Transverse colon (tissue), 4 donors: ENCODE data around the gene FNTB. TPM values are rescaled to one million over a fixed set of nuclear protein-coding genes. Genes with fewer than 3 reads are reported as not detected.
A peak's percentile ranks its signal among the peaks of the same experiment; 100 is the strongest.

Experiments used
- DNase-seq: peaks from one replicate; pipeline ENCODE4 v3.0.0-alpha.2; 2019
- H3K27ac ChIP-seq, 4 donors: fragments of 200-600 bp; sonication (generic); 2 replicates each; pipeline ENCODE4 v1.5.1; 2016 to 2018; ENCODE audit warnings: inconsistent platforms in 4 of 4
- H3K27me3 ChIP-seq: fragments of 200-600 bp; sonication (generic); 2 replicates; pipeline ENCODE4 v1.5.1; 2017; ENCODE audit warnings: inconsistent platforms
- H3K36me3 ChIP-seq, 4 donors: fragments of 200-600 bp; sonication (generic); 2 replicates each; pipeline ENCODE4 v1.5.1; 2017 to 2019; ENCODE audit warnings: inconsistent platforms in 4 of 4
- H3K4me1 ChIP-seq, 4 donors: fragments of 200-600 bp; sonication (generic); 2 replicates each; pipeline ENCODE4 v1.5.1; 2017 to 2020; ENCODE audit warnings: inconsistent platforms in 4 of 4
- H3K4me3 ChIP-seq, 4 donors: fragments of 200-600 bp; sonication (generic); 1 replicate in 1 of 4; 2 replicates in 3 of 4; pipeline versions ENCODE4 v1.5.1 to v1.6.1; 2017 to 2019; ENCODE audit warnings: inconsistent platforms in 4 of 4
- H3K9me3 ChIP-seq, 2 donors: fragments of 200-600 bp; sonication (generic); 2 replicates each; pipeline ENCODE4 v1.5.1; 2017 to 2019; ENCODE audit warnings: inconsistent platforms in 2 of 2
- EP300 ChIP-seq: sonication (generic); formaldehyde crosslinking; IDR thresholded peaks from one replicate; pipeline ENCODE4 v1.6.1; 2017; ENCODE audit warnings: antibody characterized with exemption, low read depth
- POLR2A ChIP-seq: fragments of 450-650 bp; IDR thresholded peaks from one replicate; pipeline ENCODE4 v1.6.1; 2016; ENCODE audit warnings: antibody characterized with exemption, mild to moderate bottlenecking, moderate library complexity
- POLR2AphosphoS5 ChIP-seq, 3 donors: sonication (generic); formaldehyde crosslinking; IDR thresholded peaks; one replicate each; pipeline ENCODE4 v1.6.1; 2016; ENCODE audit warnings: antibody characterized with exemption in 3 of 3
- WGBS, 2 donors: methylation state at CpG; one replicate each; pipeline ENCODE4 v1.1.5; 2018; ENCODE audit warnings: low coverage in 1 of 2; 5-methylcytosine and 5-hydroxymethylcytosine counted together
- in situ Hi-C, 4 donors: fragments of 200-750 bp; cut with MboI; loops; one replicate each; pipeline versions ENCODE4 v1.15.0 to v1.15.1; 2017; ENCODE audit warnings: low sequenced_read_pairs in 3 of 4, low pct_ligation_motif_present in 1 of 4, low pct_unique_long_range_greater_than_20kb in 1 of 4
- intact Hi-C: fragments of 100-400 bp; cut with DNase I; formaldehyde crosslinking; loops from one replicate; pipeline ENCODE4 v1.15.1; 2023; ENCODE audit warnings: low total_unique reads
- total RNA-seq, 4 donors: library from RNA; depleted of rRNA; stranded (reverse); fragments of >200 nt; gene quantifications; one replicate each; pipeline ENCODE4 v1.1.0, GENCODE V29; 2016
- TF ChIP-seq, protein P1 (sequence below), 5 experiments: fragments of 200-600 bp in 3 of 5; fragments of 450-650 bp in 2 of 5; sonication (generic) in 3 of 5; IDR thresholded peaks; 1 replicate in 2 of 5; 2 replicates in 3 of 5; pipeline ENCODE4 v1.5.1; 2016 to 2017; ENCODE audit warnings: antibody characterized with exemption in 5 of 5, inconsistent platforms in 3 of 5, mild to moderate bottlenecking in 2 of 5, moderate library complexity in 1 of 5

Gene FNTB
- total RNA-seq, 4 donors from 2014 or later: 6.5 to 77.2 (median 12.7) TPM

DNA sequence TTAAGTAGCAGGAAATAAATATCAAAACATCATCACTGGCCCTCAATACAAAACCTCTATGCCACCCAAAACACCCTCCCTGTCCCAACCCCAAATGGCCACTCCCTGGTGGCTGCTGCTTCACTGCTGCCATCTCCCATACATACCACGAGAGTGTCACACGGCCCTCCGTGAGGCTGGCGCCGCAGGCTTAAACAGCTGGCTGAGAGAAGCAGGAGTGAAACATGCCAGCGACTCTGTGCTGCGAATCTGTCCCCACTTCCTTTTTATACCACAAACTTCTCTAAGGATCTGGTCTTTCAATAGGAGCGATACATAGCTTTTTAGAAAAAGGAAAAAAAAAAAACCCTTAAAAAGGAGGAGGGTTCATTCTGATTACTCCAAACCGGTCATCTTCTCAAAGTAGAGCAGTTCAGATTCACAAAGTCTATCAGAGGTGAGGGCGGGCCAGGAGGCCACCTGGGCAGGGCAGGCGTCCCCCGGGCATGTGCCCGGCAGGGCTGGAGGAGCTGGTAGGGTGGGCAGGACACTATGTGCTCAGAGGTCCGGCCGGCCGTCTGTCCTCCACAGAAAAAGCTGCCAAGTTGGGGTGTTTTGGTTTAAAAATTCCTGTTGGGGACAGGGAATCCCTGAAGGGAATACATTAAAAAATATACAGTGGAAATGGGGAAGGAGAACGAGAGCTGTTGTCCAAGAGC lies 89.1 kb downstream of the FNTB start:
- TF ChIP-seq POLR2A (no peak), EP300 (no peak), POLR2AphosphoS5 (IDR thresholded peaks at IDR 0.05) (no peak)
- TF ChIP-seq, protein P1, sequence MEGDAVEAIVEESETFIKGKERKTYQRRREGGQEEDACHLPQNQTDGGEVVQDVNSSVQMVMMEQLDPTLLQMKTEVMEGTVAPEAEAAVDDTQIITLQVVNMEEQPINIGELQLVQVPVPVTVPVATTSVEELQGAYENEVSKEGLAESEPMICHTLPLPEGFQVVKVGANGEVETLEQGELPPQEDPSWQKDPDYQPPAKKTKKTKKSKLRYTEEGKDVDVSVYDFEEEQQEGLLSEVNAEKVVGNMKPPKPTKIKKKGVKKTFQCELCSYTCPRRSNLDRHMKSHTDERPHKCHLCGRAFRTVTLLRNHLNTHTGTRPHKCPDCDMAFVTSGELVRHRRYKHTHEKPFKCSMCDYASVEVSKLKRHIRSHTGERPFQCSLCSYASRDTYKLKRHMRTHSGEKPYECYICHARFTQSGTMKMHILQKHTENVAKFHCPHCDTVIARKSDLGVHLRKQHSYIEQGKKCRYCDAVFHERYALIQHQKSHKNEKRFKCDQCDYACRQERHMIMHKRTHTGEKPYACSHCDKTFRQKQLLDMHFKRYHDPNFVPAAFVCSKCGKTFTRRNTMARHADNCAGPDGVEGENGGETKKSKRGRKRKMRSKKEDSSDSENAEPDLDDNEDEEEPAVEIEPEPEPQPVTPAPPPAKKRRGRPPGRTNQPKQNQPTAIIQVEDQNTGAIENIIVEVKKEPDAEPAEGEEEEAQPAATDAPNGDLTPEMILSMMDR (IDR thresholded peaks at IDR 0.05): no peak
- Histone ChIP-seq H3K4me1 (peaks cover 23 to 71% (median 45%) of the 10 kb centered on the region in 4 donors), H3K27me3 (no peaks in the 10 kb centered on the region), H3K27ac (peak overlapping the region in 1 of 4 donors; percentile 75), H3K36me3 (peaks cover 0 to 19% (median 7%) of the 10 kb centered on the region in 4 donors), H3K4me3 (no peak overlapping the region), H3K9me3 (no peaks in the 10 kb centered on the region)
- intact Hi-C loops: no loop called here
- in situ Hi-C loops: no loop called here
- DNase-seq: no peak
- WGBS, 2 donors: 77 to 85% methylated on average over 10 to 17 of the region's 17 CpGs

DNA sequence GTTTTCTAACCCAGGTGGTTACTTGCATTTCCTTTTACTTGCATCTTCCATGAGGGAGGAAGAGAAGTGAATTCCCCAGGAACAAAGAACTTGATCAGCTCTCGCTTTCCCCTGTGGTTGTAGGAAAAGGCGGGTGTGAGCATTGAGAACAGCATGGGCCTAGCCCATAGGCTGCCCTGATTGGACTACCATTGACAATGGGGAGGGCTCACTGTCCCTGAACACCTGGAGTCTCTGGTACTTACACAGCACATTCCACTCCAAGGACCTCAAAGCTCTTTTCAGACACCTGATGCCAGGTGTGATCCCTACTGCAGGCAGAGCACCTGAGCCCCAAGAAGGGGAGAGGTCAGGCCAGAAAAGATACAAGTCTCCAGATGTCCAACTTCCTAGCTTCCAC lies 90.6 kb downstream of the FNTB start:
- TF ChIP-seq EP300: no peak
- no peak for TF ChIP-seq POLR2AphosphoS5 (IDR thresholded peaks at IDR 0.05)
- no peak for TF ChIP-seq POLR2A
- TF ChIP-seq, protein P1 (IDR thresholded peaks at IDR 0.05): no peak
- Histone ChIP-seq H3K4me1 (peaks cover 29 to 71% (median 50%) of the 10 kb centered on the region in 4 donors), H3K36me3 (peaks cover 0 to 19% (median 7%) of the 10 kb centered on the region in 4 donors), H3K9me3 (no peaks in the 10 kb centered on the region), H3K27me3 (no peaks in the 10 kb centered on the region), H3K27ac (no peak overlapping the region), H3K4me3 (no peak overlapping the region)
- intact Hi-C loops (no loop called here), in situ Hi-C loops (no loop called here)
- no peak for DNase-seq
- 100% methylated on average over 2 of the region's 2 CpGs; no CpG with 5 or more reads in 1 of the 2 donors for WGBS, 2 donors

DNA sequence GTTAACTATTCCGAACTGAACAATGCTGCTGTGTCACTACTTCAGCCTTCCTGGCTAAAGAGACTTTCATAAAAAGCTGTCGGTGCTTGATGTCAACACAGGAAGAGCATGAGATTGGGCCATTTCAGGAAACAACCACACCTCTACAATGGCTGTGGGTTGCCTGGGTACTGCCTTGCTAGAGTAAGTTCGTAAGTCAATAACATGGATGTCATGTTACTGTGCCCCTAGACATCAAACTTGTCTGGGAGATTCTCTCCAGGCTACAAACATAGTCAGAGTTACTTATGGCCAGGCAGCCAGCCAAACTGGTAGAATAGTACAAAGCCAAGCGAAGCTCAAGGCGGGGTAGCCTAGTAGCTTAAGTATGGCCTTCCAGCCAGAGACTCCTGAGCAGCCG lies 92.5 kb downstream of the FNTB start:
- WGBS, 2 donors: 44 to 80% methylated on average over 3 to 6 of the region's 6 CpGs
- peaks cover 25 to 71% (median 37%) of the 10 kb centered on the region in 4 donors for H3K4me1 ChIP-seq
- in situ Hi-C loops: no loop called here
- no peaks in the 10 kb centered on the region for H3K9me3 ChIP-seq
- H3K36me3 ChIP-seq: peaks cover 0 to 19% (median 7%) of the 10 kb centered on the region in 4 donors
- intact Hi-C loops: no loop called here
- H3K27me3 ChIP-seq: no peaks in the 10 kb centered on the region
- peak in 1 of 3 donors; percentile 53 for TF ChIP-seq POLR2AphosphoS5 (IDR thresholded peaks at IDR 0.05)
- TF ChIP-seq, protein P1 (IDR thresholded peaks at IDR 0.05): no peak
- DNase-seq: no peak
- H3K27ac ChIP-seq: peak overlapping the region; percentile 34 to 81 (median 63)
- no peak overlapping the region for H3K4me3 ChIP-seq

DNA sequence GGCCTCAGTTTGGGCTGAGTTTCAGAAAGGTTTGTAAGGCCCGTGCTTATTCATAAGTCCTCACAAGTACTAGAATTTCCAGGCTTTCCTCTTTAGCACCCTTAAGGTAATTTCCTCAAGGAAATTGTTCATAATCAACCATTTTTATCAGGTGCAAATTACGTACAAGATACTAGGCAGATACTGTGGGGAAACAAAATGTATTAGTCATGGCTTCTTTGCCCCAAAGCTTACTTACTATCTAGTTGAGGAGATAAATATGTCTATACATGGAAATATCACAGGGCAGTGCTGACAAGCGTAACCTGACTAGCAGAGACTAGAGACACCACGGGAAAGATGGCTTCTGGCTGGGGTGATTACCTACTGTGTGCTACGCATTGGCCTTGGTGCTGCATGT lies 93.1 kb downstream of the FNTB start:
- intact Hi-C loops (no loop called here), in situ Hi-C loops (no loop called here)
- Histone ChIP-seq H3K27ac (peak overlapping the region in 3 of 4 donors; percentile 58 to 81 (median 68)), H3K36me3 (peaks cover 0 to 19% (median 7%) of the 10 kb centered on the region in 4 donors), H3K4me3 (no peak overlapping the region), H3K4me1 (peaks cover 25 to 71% (median 32%) of the 10 kb centered on the region in 4 donors), H3K9me3 (no peaks in the 10 kb centered on the region), H3K27me3 (no peaks in the 10 kb centered on the region)
- no peak for DNase-seq
- 66 to 89% methylated on average over 3 to 5 of the region's 5 CpGs for WGBS, 2 donors
- TF ChIP-seq, protein P1 (IDR thresholded peaks at IDR 0.05): no peak
- TF ChIP-seq POLR2AphosphoS5 (IDR thresholded peaks at IDR 0.05) (no peak), EP300 (no peak), POLR2A (no peak)
